ENCODE measurements around the gene CDK17.

DNA sequence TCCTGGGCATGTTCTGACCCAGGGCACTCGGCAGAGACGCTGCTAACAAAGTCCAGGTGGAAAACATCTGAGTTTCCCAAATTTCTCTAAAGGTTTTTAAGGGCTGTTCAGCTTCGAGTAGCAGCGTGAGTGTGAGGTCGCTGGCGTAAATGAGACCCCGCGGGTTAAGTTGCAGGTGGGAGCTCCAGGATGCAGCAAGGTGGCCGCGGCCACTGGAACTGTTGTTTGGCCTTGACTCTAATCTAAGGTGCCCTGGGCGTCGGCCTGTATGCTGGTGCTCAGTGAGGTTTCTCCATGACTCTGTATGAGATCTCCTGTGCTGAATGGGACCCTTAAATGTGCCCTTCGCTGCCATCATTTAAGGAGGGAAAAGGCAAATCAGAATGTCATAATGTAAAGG is 155.4 kb downstream of the CDK17 start:
- TF ChIP-seq GATA2 (IDR thresholded peaks at IDR 0.05; ENCODE audit: low read depth, low read length) (no peak), GATA3 (IDR thresholded peaks at IDR 0.05; ENCODE audit: low read depth, low read length) (no peak)

All from SH-SY5Y (cell line).